GM18951 (cell line): ENCODE measurements around the gene FAM20B.

Experiments
- POLR2A ChIP-seq: IDR thresholded peaks from 4 replicates; pipeline ENCODE4 v1.6.1; 2011; ENCODE audit warnings: mild to moderate bottlenecking; ENCODE audit not compliant: insufficient read length, insufficient read depth; ENCODE audit errors: extremely low read depth
- in situ Hi-C: fragments of 300-500 bp; cut with MboI; formaldehyde crosslinking; loops from one replicate; pipeline ENCODE4 v1.12.0; 2022; ENCODE audit warnings: low sequenced_read_pairs, mixed read lengths, inconsistent platforms; ENCODE audit not compliant: unreplicated experiment

Gene FAM20B

GRCh38 chr1:179103999-179104398 is 78.3 kb downstream of the FAM20B start:
- TF ChIP-seq POLR2A = no peak
- in situ Hi-C loops = no loop called here

- in situ Hi-C loops = no loop called here
- TF ChIP-seq POLR2A = no peak
Observed at GRCh38 chr1:179104611-179105250, 79.0 kb downstream of the FAM20B start.

GRCh38 chr1:179105393-179105792 is 79.7 kb downstream of the FAM20B start:
- in situ Hi-C loops = no loop called here

GRCh38 chr1:179107706-179108629 is 82.3 kb downstream of the FAM20B start:
- TF ChIP-seq POLR2A = no peak
- in situ Hi-C loops = no loop called here

More at GRCh38 chr1:179105393-179105792, 79.7 kb downstream of the FAM20B start:
- no peak for TF ChIP-seq POLR2A

GRCh38 chr1:179108644-179109043 is 83.0 kb downstream of the FAM20B start:
- in situ Hi-C loops = no loop called here
- no peak for TF ChIP-seq POLR2A

- in situ Hi-C loops = no loop called here
Observed at GRCh38 chr1:179115181-179115580, 89.5 kb downstream of the FAM20B start.

GRCh38 chr1:179119513-179119912 is 93.8 kb downstream of the FAM20B start:
- in situ Hi-C loops = no loop called here
- no peak for TF ChIP-seq POLR2A

More at GRCh38 chr1:179115181-179115580, 89.5 kb downstream of the FAM20B start:
- no peak for TF ChIP-seq POLR2A

GRCh38 chr1:179120736-179121135 is 95.0 kb downstream of the FAM20B start:
- in situ Hi-C loops = no loop called here
- no peak for TF ChIP-seq POLR2A

- in situ Hi-C loops = no loop called here
Observed at GRCh38 chr1:179121159-179121938, 95.7 kb downstream of the FAM20B start.

GRCh38 chr1:179124873-179125272 is 99.2 kb downstream of the FAM20B start:
- in situ Hi-C loops = no loop called here
- TF ChIP-seq POLR2A = no peak

More at GRCh38 chr1:179121159-179121938, 95.7 kb downstream of the FAM20B start:
- no peak for TF ChIP-seq POLR2A
